ENCODE results near the gene PANK4.

Gene PANK4

DNA sequence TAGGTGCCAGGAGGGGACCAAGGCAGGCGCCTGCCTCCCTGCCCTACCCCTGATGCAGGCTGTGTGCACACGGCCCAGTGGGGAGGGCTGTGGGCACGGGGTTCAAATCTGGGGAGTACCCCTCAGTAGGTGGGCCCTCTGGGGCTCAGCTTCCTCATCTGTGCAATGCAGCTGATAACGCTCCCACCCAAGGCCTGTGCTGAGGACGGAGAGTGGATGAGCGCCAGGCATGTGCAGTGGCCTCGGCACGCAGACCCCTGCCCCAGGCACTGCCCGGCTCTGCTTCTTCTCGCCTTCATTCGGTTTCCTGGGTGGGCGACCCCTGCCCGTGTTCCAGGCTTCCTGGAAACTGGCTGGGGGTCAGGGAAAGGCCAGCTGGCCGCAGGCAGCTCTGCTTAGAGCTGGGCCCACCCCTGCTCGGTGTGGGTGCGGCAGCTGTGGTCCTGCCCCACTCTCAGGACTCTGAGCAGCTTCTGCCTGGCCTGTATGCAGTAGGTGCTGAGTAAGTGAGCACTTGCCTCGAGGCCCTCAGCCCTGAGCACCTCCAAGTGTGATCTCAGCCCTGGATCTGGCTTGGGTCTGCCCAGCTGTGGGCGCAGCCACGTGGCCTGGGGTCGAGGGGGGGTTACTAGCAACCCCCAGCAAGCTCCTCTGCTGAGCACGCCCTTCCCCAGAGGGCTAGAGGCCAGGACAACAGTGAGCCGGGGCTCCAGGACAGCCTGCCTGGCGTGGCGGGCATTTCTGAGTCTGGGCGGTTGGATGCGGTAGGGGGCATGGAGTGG is 17.9 kb upstream of the PANK4 start:
- DNase-seq, result no peak

GRCh38 chr1:2543543-2544092 is 17.2 kb upstream of the PANK4 start:
- no peak for DNase-seq

DNA sequence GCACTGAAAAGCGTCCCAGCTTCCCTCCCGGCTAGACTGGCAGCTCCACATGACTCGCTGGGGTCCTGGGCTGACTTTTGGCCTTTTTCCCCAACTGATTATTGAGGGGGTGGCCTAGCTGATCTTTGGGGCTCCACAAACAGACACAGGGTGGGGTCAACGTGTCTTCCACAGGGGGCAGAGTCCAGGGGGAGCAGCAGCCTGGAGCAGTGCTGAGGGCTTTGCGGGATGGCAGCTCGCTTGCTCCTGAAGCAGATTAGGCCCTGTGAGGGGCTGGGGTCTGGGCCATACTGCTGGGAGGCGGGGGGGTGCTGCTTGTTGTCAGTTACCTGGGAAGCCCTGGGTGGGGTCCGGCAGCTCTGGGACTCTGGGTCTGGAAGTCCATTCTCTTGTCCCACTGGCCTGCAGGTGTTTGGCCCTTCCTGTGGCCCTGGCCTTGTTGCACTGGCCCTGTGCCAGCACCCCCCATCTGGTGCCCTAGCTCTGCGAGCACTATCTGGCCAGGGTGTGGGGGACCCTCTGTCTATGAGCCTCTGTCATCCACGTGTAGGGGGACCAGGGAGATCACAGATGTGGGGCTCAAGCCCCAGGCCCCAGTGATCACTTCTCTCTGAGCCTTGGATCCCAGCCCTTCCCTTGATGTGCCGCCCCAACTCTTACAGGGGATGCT is 16.0 kb upstream of the PANK4 start:
- DNase-seq, result no peak

DNA sequence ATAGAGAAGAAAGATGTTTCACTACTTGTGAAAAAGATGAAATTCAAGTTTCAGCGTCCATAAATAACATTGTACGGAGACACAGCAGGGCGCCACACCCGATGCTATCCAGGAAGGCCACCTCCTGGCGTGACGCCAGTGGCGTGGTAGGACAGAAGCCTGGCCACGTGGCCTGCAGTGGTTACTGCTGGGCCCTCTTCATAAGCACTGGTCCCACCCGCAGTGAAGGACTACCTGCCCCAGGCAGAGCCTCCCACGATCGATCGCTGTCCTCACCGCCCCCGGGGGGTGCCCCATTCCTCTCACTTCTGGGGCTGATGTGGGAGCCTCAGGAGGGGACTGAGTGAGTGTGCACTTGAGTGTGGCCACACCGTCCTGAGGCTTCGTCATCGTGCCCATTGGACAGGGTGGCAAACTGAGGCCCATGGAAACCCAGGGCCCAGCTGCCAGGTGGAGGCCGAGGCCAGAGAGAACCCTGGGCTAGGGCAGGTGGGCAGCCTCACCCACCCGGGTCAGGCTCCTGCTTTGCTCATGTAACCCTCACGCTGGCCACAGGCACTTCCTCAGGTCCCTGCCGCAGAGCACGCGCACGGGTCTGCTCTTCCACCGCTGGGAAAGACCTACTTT is 15.3 kb upstream of the PANK4 start:
- no peak for DNase-seq

DNA sequence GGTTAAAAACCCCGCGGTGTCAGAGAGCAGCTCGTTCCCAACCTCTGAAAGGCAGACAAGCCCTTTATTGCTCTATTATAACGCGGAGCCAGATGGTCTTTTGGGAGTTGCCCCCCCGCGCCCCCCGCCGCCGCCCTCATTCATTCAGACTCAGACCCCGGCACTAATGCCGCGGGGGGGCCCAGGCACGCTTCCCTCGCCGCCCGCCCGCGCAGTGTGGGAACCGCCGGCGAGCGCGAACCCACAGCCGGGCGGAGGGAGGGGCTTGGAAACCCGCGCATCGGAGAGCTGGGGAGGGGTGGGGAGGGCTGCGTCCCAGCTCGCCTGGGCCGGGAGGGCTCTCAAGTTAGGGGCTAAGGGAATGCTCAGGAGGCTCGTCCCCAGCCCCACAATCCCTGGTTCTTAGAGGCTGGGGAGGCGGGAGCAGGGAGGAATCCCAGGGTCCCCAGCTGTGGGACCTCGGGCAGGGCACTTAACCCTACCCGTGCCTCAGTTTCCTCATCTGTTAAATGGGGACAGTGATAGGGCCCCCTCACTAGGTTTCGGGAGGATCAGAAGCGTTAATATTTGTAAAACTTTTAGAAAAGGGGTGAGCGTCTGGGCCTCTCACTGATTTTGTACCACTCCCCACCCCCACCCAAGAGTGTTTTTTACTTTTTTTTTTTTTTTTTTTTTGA is 14.6 kb upstream of the PANK4 start:
- DNase-seq, result no peak

- no peak for DNase-seq
These were observed 13.0 kb upstream of the PANK4 start for GRCh38 chr1:2539312-2539907.

- no peak for DNase-seq
These were observed 12.5 kb upstream of the PANK4 start for GRCh38 chr1:2538872-2539271.

GRCh38 chr1:2538376-2538775 is 12.0 kb upstream of the PANK4 start:
- no peak for DNase-seq

GRCh38 chr1:2537784-2538115 is 11.4 kb upstream of the PANK4 start:
- no peak for DNase-seq

DNA sequence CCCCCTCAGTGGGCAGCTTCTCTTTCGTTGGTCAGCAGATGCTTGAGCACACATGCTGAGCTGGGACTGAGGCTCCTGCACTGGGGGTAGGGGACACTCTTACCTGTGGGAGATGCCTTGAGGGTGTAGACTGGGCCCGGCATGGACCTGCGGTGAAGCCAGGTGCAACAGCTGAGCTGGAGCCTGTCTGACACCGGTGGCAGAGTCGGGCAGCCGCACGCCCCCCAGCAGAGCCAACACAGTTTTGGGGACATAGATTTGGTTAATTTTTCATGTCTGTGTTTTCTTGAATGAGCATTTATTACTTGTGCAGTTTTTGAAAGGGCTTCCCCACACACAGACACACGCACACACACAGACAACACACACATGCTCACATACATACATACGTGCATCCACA is 9.6 kb upstream of the PANK4 start:
- no peak for DNase-seq

- DNase-seq, result no peak
These were observed 9.1 kb upstream of the PANK4 start for GRCh38 chr1:2535455-2535854.

GRCh38 chr1:2534687-2535441 is 8.5 kb upstream of the PANK4 start:
- DNase-seq, result peak; percentile 66

- no peak for DNase-seq
These were observed 7.9 kb upstream of the PANK4 start for GRCh38 chr1:2534315-2534686.

GRCh38 chr1:2533365-2533764 is 7.0 kb upstream of the PANK4 start:
- no peak for DNase-seq

DNA sequence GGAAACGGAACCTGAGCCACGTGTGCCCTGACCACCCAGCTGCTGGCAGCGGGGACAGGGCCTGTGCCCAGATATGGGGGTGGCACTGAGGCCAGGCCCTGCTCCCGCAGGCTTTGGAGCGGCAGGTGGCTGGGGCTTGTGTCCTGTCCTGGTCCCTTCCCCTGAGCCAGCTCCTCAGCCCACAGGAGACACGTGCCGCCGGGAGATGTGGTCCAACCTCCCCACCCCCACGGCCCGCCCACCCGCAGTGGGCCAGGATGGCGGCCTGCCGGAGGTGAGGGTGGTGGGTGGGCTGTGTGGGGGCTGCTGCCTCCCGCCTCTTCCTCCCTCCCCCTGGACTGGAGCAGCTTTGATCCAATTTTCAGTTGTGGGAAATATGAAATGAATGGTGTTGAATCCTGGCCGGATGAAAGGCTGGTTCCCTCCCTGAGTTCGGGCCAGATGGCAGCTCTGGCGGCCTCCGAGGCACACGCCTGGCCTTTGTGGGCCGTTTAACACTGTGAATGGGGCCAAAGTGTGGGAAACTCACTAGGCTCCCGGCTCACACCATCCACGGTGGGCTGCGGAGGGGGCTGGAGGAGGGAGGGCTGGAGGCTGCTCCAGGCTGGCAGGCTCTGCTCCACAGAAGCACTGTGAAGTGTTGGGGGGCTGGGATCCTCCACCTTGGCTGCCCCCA is 6.2 kb upstream of the PANK4 start:
- DNase-seq, result no peak

DNA sequence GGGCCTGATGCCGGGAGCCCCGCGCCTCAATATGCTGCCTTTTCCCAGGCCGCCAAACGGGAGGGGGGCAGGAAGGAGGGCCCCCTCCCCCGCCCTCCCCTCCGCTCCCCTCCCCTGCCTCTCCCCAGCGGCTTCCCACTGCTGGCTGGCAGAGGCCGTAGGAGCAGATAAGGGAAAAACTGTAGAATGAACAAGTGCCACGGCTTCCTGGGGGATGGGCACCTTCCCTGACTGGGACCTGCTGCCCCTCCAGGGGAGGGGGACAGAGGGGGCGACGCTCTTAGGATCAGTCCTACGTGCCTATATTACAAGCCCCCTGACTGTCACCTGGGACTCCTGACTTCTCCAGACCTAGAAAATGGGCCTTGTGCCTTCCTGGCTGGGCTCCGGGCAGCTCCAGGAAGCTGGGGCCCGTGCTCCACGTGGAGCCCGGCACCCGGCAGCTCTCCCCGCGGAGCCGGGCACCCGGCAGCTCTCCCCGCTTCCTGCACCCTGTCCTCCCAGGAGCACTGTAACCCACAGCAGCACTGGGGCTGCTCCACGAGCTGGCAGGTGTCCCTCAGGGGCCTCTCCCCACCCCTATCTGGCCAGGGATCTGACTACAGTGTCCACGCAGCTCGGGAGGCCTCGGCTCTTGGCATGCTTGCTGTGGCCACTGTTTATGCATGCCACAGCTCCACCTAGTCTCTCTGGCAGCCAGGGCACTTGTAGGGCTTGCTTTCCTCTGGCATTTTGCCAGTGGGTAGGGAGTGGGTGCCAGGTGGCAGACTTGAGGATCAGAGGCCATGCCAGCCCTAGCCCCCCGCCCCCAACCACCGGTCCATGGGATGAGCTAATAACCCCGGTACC is 4.3 kb upstream of the PANK4 start:
- no peak for DNase-seq

GRCh38 chr1:2529784-2530512 is 3.6 kb upstream of the PANK4 start, which contains the start of gene HES5:
HES5 (minus strand) TSS chr1:2530263; CDS start chr1:2530164, 99 bp downstream.
- DNase-seq, result no peak

DNA sequence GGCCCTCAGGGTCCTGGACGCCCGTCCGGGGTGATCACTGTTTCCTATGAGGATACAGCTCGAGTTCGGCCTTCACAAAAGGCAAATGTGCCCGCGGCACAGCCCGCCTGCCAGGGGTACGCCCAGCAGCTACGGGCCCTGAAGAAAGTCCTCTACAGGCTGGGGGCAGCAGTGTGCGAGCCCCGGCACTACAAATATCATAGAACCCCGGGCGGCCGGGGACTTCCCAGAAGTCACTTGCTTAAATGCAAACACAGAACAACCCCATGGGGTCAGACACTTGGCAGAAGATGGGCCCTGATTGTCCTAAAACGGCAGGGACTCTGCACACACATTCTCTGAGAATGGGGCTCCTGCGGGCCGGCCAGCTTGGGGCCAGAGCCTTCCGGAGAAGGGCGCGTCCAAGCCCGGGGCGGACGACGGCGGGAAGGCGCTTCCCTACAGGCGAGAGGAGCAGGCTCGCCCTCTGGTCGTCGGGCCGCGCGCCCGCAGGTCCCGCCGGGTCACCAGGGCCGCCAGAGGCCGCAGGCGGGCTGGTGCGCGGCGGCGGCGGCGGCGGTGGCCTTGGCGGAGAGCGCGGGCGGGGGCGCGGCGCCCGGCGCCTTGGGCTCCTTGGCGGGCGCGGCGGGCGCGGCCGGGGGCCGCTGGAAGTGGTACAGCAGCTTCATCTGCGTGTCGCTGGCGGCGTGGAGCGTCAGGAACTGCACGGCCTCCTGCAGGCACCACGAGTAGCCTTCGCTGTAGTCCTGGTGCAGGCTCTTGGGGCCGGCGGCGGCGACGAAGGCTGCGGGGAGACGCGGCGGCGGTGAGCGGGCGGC is 2.8 kb upstream of the PANK4 start:
- DNase-seq, result no peak

- DNase-seq, result no peak
These were observed 2.2 kb upstream of the PANK4 start for GRCh38 chr1:2528611-2528965.

All from kidney glomerular epithelial cell (primary cell).